Heart right ventricle (tissue), 16 donors: ENCODE measurements around the gene C4orf36. TPM values are rescaled to one million over a fixed set of nuclear protein-coding genes. Genes with fewer than 3 reads are reported as not detected.

Experiments used
- ATAC-seq, 8 donors: fragments of 200-7000 bp; cut with Tn5 transposase; one replicate each; pipeline ENCODE4 v1.9.1; 2020; ENCODE audit warnings: mild to moderate bottlenecking in 8 of 8, moderate library complexity in 8 of 8, moderate number of reproducible peaks in 1 of 8
- DNase-seq, 2 donors: peaks; one replicate each; pipeline ENCODE4 v3.0.0-alpha.2; 2020
- H3K27ac ChIP-seq, 10 donors: fragments of 200-600 bp; sonication (generic) in 2 of 10; one replicate each; pipeline versions ENCODE4 v1.5.0 to v1.8.0; 2020 to 2022; ENCODE audit warnings: mild to moderate bottlenecking in 3 of 10
- H3K27me3 ChIP-seq, 7 donors: fragments of 200-600 bp; one replicate each; pipeline ENCODE4 v1.8.0; 2021 to 2022; ENCODE audit warnings: mild to moderate bottlenecking in 2 of 7
- H3K36me3 ChIP-seq, 9 donors: fragments of 200-600 bp; sonication (generic) in 1 of 9; one replicate each; pipeline versions ENCODE4 v1.5.0 to v1.8.0; 2020 to 2022; ENCODE audit warnings: mild to moderate bottlenecking in 2 of 9
- H3K4me1 ChIP-seq, 9 donors: fragments of 200-600 bp; sonication (generic) in 1 of 9; one replicate each; pipeline versions ENCODE4 v1.5.0 to v1.8.0; 2020 to 2022; ENCODE audit warnings: mild to moderate bottlenecking in 4 of 9
- H3K4me3 ChIP-seq, 10 donors: fragments of 200-600 bp; sonication (generic) in 2 of 10; one replicate each; pipeline versions ENCODE4 v1.5.0 to v1.8.0; 2020 to 2022; ENCODE audit warnings: mild to moderate bottlenecking in 7 of 10, moderate library complexity in 2 of 10
- H3K9me3 ChIP-seq, 11 donors: fragments of 200-600 bp in 10 of 11; sonication (generic) in 2 of 11; one replicate each; pipeline versions ENCODE4 v1.5.0 to v1.8.0; 2013 to 2022; ENCODE audit warnings: mild to moderate bottlenecking in 2 of 11, control low read depth in 1 of 11, moderate library complexity in 1 of 11
- CTCF ChIP-seq, 9 donors: fragments of 200-600 bp; sonication (generic) in 2 of 9; IDR thresholded peaks; one replicate each; pipeline versions ENCODE4 v1.5.0 to v1.8.0; 2021 to 2022; ENCODE audit warnings: antibody characterized with exemption in 9 of 9, mild to moderate bottlenecking in 5 of 9, moderate library complexity in 1 of 9
- WGBS, 2 donors: extraction: QIAGEN DNeasy Blood & Tissue Kit; methylation state at CpG; one replicate each; pipeline ENCODE4 v1.1.7; 2013; ENCODE audit warnings: inconsistent platforms in 1 of 2; 5-methylcytosine and 5-hydroxymethylcytosine counted together
- intact Hi-C, 10 donors: fragments of 100-400 bp; cut with DNase I; formaldehyde crosslinking; loops; one replicate each; pipeline versions ENCODE4 v1.11.1 to v1.14.2; 2022
- polyA plus RNA-seq, 2 donors: library from polyadenylated mRNA; stranded (reverse); fragments of 200-250 nt; gene quantifications; one replicate each; pipeline ENCODE4 v1.2.3, GENCODE V29; 2013
- total RNA-seq, 10 donors: library from RNA; stranded (reverse); fragmentation: NEBNext Ultra II Directional in 3 of 10; extraction: Animal tissue kit (Norgen Biotek cat#: 25700) in 3 of 10; gene quantifications; one replicate each; pipeline versions ENCODE4 v1.2.1 to v1.2.4, GENCODE V29; 2021 to 2023
- donor health status: Arrhythmogenic right ventricular cardiomyopathy.
- donor health status: ischemic (EF 13 %, LVEDD 7.1; RV severe dilation, severe dysfunction).
- donor health status: healthy with polysubstance abuse.
- donor health status: DM: no; HTN: yes; CAD: no.
- donor health status: DM: no; HTN: no; CAD: no.
- donor health status: ischemic (EF 25% LVEDD 6.9; RV normal size, moderate dysfunction).
- donor health status: ischemic (EF 25% LVEDD 5.7; RV mildly dilated, moderate dysfunction).
- donor health status: healthy.
- donor health status: DM: yes; HTN: yes; CAD: no.
- donor health status: Ischemic cardiomyopathy.
- donor health status: ischemic (EF 35%, LVEDD 5.7; RV mildly dilated, moderate dysfunction).
- donor health status: nonischemic (EF 11% LVEDD 7.7; RV severe dilation, severe dysfunction).
- donor health status: DM: yes; HTN: yes; CAD: no.
- donor health status: PGD.
- donor health status: ischemic (EF 29% LVEDD 5.4; RV normal size, mild dysfunction).
- donor health status: nonischemic (EF 23%, LVEDD 6.1; RV moderate dilation, normal function).

C4orf36 gene
- total and polyA plus RNA-seq, 12 donors, result 0.10 to 3.5 (median 1.0) TPM; not detected in 3

DNA sequence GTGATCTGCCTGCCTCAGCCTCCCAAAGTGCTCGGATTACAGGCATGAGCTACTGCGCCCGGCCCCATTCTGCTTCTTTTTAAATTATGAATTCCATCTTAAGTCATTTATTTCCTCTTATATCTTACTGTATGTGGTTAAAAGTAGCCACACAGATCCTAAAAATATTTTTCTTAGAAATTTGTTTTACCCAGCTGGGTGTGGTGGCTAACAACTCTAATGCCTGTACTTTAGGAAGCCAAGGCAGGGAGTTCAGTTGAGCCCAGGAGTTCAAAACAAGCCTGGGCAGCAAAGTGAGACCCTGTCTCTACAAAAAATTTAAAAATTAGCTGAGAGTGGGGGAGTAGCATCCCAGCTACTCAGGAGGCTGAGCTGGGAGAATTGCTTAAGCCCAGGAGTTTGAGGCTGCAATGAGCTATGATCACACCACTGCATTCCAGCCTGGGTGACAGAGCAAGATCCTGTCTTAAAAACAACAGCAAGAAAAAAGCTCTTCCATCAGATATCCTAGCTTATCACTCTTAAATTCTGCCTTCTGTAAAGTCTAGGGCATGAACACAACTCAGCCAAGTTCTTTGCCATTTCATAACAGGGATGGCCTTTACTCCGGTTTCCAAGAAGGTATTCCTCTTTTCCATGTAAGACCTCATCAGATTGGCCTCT lies 27.5 kb upstream of the C4orf36 start:
- intact Hi-C loops, result loop anchor here in 8 of 10 donors (2.0 to 10.0 kb wide), 6 partner anchors 88 to 318 kb away; no protein-coding TSS in a partner anchor
- H3K27me3 ChIP-seq, result no peaks in the 10 kb centered on the region
- TF ChIP-seq CTCF (IDR thresholded peaks at IDR 0.05), result no peak
- H3K4me3 ChIP-seq, result no peak overlapping the region
- DNase-seq (no peak), ATAC-seq (no peak)
- no peaks in the 10 kb centered on the region for H3K9me3 ChIP-seq
- H3K4me1 ChIP-seq, result peaks cover 0 to 24% (median 0%) of the 10 kb centered on the region in 9 donors
- H3K27ac ChIP-seq, result no peak overlapping the region
- 92 to 97% methylated on average over 4 of the region's 4 CpGs for WGBS, 2 donors
- H3K36me3 ChIP-seq, result peaks cover 0 to 17% (median 0%) of the 10 kb centered on the region in 9 donors

DNA sequence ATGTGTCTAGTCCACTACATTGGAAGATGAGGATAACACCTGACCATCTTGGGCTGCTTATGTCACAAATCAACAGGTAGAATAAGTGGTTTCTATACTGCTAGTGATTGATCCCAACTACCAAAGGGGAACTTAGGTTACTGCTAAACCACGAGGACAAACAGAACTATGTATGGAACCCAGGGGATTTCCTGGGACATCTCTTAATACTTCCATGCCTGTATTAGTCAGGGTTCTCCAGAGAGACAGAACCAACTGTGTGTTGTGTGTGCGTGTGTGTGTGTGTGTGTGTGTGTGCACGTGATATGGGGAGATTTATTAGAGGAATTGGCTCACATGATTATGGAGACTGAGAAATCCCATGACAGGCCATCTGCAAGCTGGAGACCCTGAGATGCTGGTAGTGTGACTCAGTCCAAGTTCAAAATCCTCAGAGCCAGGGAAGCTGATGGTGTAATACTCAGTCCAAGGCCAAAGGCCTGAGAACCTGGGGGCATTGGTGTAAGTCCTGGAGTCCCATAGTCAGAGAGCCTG lies 26.4 kb upstream of the C4orf36 start:
- no peaks in the 10 kb centered on the region for H3K27me3 ChIP-seq
- no peak for DNase-seq
- no peak overlapping the region for H3K4me3 ChIP-seq
- no peaks in the 10 kb centered on the region for H3K9me3 ChIP-seq
- intact Hi-C loops, result no loop called here
- peaks cover 0 to 24% (median 0%) of the 10 kb centered on the region in 9 donors for H3K4me1 ChIP-seq
- no peak for TF ChIP-seq CTCF (IDR thresholded peaks at IDR 0.05)
- ATAC-seq, result peak in 1 of 8 donors; percentile 20
- H3K36me3 ChIP-seq, result peaks cover 0 to 16% (median 0%) of the 10 kb centered on the region in 9 donors
- H3K27ac ChIP-seq, result no peak overlapping the region
- 57 to 63% methylated on average over 3 of the region's 3 CpGs for WGBS, 2 donors

- DNase-seq, result no peak
- intact Hi-C loops, result no loop called here
- Histone ChIP-seq H3K36me3 (peaks cover 0 to 16% (median 0%) of the 10 kb centered on the region in 9 donors), H3K27me3 (no peaks in the 10 kb centered on the region), H3K4me1 (peaks cover 0 to 21% (median 0%) of the 10 kb centered on the region in 9 donors), H3K9me3 (no peaks in the 10 kb centered on the region), H3K4me3 (no peak overlapping the region), H3K27ac (no peak overlapping the region)
- ATAC-seq, result no peak
- TF ChIP-seq CTCF (IDR thresholded peaks at IDR 0.05), result no peak
- 94 to 97% methylated on average over 4 of the region's 4 CpGs for WGBS, 2 donors
These were observed 25.2 kb upstream of the C4orf36 start for GRCh38 chr4:86917212-86918039.

DNA sequence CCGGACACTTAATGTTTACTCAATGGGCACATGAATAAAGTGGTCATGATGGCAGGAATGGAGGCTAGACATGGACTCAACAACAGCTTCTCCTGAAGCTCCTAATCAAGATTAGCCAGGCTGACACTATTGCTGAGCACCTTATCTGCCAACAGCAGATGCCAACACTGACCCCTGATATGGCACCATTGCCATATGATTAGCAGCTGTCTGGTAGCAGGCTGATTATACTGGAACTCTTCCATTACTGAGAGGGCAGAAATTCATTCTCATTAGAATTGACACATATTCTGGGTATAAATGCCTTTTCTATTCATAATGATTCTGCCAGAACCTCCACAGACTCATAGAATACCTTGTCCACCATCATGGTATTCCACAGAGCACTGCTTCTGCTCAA lies 24.2 kb upstream of the C4orf36 start:
- no peak overlapping the region for H3K4me3 ChIP-seq
- intact Hi-C loops, result no loop called here

More for the DNA sequence above, 24.2 kb upstream of the C4orf36 start:
- ATAC-seq, result no peak
- peaks cover 0 to 16% (median 0%) of the 10 kb centered on the region in 9 donors for H3K36me3 ChIP-seq
- DNase-seq, result no peak
- no peak for TF ChIP-seq CTCF (IDR thresholded peaks at IDR 0.05)
- no peaks in the 10 kb centered on the region for H3K9me3 ChIP-seq
- 67 to 95% methylated on average over 1 of the region's 1 CpG for WGBS, 2 donors
- H3K27ac ChIP-seq, result no peak overlapping the region
- H3K4me1 ChIP-seq, result peaks cover 0 to 20% (median 0%) of the 10 kb centered on the region in 9 donors
- H3K27me3 ChIP-seq, result no peaks in the 10 kb centered on the region
